NCI-H82 treated with DMSO at 0.1 percent for 48 hours (cell line): ENCODE results near the gene TMEM150B.

Experiments
- DNase-seq: peaks from one replicate; lab custom pipeline; 2025; ENCODE audit not compliant: unreplicated experiment; lab: John Stamatoyannopoulos, UW

Gene TMEM150B

GRCh38 chr19:55355213-55355821 lies 30.2 kb upstream of the TMEM150B start:
- no peak for DNase-seq

GRCh38 chr19:55354698-55355212 lies 29.6 kb upstream of the TMEM150B start, which contains the start of gene COX6B2:
COX6B2 (minus strand) TSS chr19:55354719; CDS start chr19:55354521, 198 bp downstream.
- DNase-seq: no peak

- peak; percentile 11 for DNase-seq
These were observed 28.9 kb upstream of the TMEM150B start for GRCh38 chr19:55353803-55354697.

- no peak for DNase-seq
These were observed 28.2 kb upstream of the TMEM150B start for GRCh38 chr19:55353356-55353802.

- DNase-seq: no peak
These were observed 27.5 kb upstream of the TMEM150B start for GRCh38 chr19:55352549-55353145.

GRCh38 chr19:55352040-55352439 lies 26.9 kb upstream of the TMEM150B start:
- no peak for DNase-seq

- no peak for DNase-seq
These were observed 25.6 kb upstream of the TMEM150B start for GRCh38 chr19:55350620-55351315.

- DNase-seq: no peak
These were observed 23.3 kb upstream of the TMEM150B start for GRCh38 chr19:55348317-55349034.

GRCh38 chr19:55347442-55348009 lies 22.4 kb upstream of the TMEM150B start:
- no peak for DNase-seq

GRCh38 chr19:55346725-55347441 lies 21.7 kb upstream of the TMEM150B start:
- DNase-seq: no peak

- DNase-seq: no peak
These were observed 20.9 kb upstream of the TMEM150B start for GRCh38 chr19:55345818-55346724.

GRCh38 chr19:55345101-55345817 lies 20.1 kb upstream of the TMEM150B start:
- no peak for DNase-seq

- DNase-seq: no peak
These were observed 19.3 kb upstream of the TMEM150B start for GRCh38 chr19:55344444-55344843.

GRCh38 chr19:55341595-55342531 lies 16.7 kb upstream of the TMEM150B start:
- no peak for DNase-seq

GRCh38 chr19:55341171-55341588 lies 16.0 kb upstream of the TMEM150B start:
- DNase-seq: peak; percentile 70

GRCh38 chr19:55340784-55341147 lies 15.6 kb upstream of the TMEM150B start:
- DNase-seq: no peak
